ENCODE results near the gene BOLA3. TPM values are rescaled to one million over a fixed set of nuclear protein-coding genes. Genes with fewer than 3 reads are reported as not detected.

BOLA3 gene
- total and polyA plus RNA-seq, 4 donors: 9.5 to 35.2 (median 27.1) TPM

- TF ChIP-seq JUND (IDR thresholded peaks at IDR 0.05) (no peak), RAD21 (IDR thresholded peaks at IDR 0.05) (peak in 1 of 2 donors; percentile 29), GABPA (IDR thresholded peaks at IDR 0.05 in 1 of 2, conservative IDR thresholded peaks at IDR 0.05 in 1 of 2) (peak in 1 of 2 donors; percentile 74), HNF4A (conservative IDR thresholded peaks at IDR 0.05) (no peak), ZBTB33 (IDR thresholded peaks at IDR 0.05) (peak; percentile 99)
These were observed 30.7 kb upstream of the BOLA3 start, which contains the start of gene MOB1A (continued) for GRCh38 chr2:74178211-74179062.

GRCh38 chr2:74177696-74178095, 30.0 kb upstream of the BOLA3 start:
- no peaks in the 10 kb centered on the region for H3K27me3 ChIP-seq (ENCODE audit: control insufficient read depth in 4 of 4, insufficient read depth in 4 of 4, low read length in 3 of 4)
- no peaks in the 10 kb centered on the region for H3K9me3 ChIP-seq (ENCODE audit: control insufficient read depth in 4 of 4, low read length in 3 of 4)
- DNase-seq (ENCODE audit: low spot score): no peak
- peak overlapping the region; percentile 96 to 97 (median 97) for H3K4me3 ChIP-seq (ENCODE audit: low read depth in 1 of 3, low read length in 3 of 3)
- no peaks in the 10 kb centered on the region for H3K36me3 ChIP-seq (ENCODE audit: control insufficient read depth in 4 of 4, insufficient read depth in 3 of 4, low read depth in 1 of 4, low read length in 3 of 4)
- peak overlapping the region; percentile 92 to 95 for H3K27ac ChIP-seq (ENCODE audit: low read depth in 1 of 2, low read length in 2 of 2)
- H3K4me1 ChIP-seq (ENCODE audit: control insufficient read depth in 4 of 4, insufficient read depth in 4 of 4, low read length in 3 of 4): peaks cover 0 to 12% (median 5%) of the 10 kb centered on the region in 4 donors
- TF ChIP-seq HNF4G (IDR thresholded peaks at IDR 0.05) (no peak), MAX (IDR thresholded peaks at IDR 0.05) (no peak), FOXA2 (IDR thresholded peaks at IDR 0.05) (no peak), RAD21 (IDR thresholded peaks at IDR 0.05) (no peak), ATF3 (IDR thresholded peaks at IDR 0.05) (no peak), GABPA (IDR thresholded peaks at IDR 0.05 in 1 of 2, conservative IDR thresholded peaks at IDR 0.05 in 1 of 2) (no peak), SP1 (IDR thresholded peaks at IDR 0.05) (no peak), RXRA (IDR thresholded peaks at IDR 0.05) (no peak), NR2F2 (IDR thresholded peaks at IDR 0.05) (no peak), TAF1 (conservative IDR thresholded peaks at IDR 0.05) (no peak), JUND (IDR thresholded peaks at IDR 0.05) (no peak), ZBTB33 (IDR thresholded peaks at IDR 0.05) (no peak), REST (IDR thresholded peaks at IDR 0.05) (no peak)
- H3K9ac ChIP-seq (ENCODE audit: low read depth in 1 of 2, low read length in 2 of 2): peak overlapping the region; percentile 93 to 98

All from liver (tissue), 9 donors.